ENCODE data around the gene STK26.
"Not testable (repeated sequence)": the region's sequence is repeated elsewhere in the genome, so short reads cannot be mapped to it uniquely, and the experiment has no call there.

Gene STK26

DNA sequence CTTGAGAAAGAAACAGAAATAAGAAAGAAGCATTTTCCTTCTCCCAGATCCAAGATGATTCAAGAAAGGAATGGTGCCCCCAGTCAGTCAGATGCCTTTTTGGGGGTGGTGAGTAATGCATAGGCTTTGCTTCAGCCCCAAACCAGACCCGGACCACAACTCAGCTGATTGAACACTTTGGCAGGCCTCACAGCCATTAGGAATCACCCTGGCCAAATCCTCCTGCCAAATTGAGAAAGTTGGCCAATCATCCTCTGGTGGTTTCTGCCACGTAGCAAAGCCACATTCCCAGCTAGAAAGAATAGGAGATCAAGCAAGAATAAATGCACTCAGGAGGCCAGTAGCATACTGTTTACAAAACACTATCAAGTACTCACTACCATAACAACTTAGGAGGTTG, 71.1 kb downstream of the STK26 start:
- no peak for DNase-seq

DNA sequence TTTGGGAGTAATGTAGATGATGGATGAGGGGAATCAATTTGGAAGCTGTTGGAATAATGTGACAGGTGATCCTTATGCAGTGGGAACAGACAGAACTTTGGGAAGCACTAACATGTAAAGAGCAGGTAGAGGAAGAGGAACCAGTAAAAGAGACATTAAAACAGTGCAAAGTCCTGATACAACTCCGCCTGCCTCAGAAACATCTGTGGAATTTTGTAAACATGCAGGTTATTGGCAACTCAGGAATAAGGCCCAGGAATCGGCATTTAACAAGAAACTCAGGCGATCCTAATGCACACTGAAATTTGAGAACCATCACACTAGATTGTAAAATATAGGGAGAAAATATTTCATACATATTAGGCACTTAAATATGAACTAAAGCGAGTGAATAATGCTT, 75.6 kb downstream of the STK26 start:
- not testable (repeated sequence) for DNase-seq

DNA sequence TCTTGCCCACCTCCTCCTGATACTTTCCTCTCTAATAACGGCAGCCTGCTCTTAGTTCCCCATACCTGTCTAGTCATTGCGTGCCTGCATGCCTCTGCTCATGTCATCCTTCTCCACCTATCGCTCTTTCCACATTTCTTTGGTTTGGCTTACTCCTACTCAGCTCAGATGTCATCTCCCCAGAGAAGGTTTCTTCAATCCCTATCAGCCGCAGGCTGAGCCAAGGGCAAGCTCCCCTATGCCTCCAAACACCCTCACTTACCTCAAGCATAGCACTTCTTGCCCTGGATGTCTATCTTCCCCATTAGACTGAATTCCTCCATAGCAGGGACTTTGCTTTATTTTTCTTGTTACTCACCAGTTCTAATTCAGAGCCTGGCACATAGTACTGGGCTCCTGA, 78.1 kb downstream of the STK26 start:
- no peak for DNase-seq

DNA sequence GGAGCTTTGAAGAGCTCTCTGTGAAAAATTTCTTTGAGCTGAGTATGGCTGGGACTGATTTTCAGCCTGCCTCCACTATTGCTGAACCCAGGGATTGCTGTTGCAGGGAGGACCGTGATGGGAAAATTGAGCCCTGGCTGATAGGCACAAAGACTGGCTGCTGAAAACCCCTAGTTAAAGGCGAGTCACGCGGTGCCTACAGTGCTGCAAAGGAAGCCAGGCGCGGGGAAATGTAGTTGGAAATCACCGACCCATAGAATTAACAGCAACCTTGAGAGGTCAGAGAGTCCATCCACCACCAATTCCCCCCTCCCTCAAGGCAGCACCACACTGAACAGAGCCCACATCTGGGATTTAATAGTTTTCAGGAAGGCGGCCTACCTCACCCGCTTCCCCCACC, 78.7 kb downstream of the STK26 start:
- DNase-seq: no peak

DNA sequence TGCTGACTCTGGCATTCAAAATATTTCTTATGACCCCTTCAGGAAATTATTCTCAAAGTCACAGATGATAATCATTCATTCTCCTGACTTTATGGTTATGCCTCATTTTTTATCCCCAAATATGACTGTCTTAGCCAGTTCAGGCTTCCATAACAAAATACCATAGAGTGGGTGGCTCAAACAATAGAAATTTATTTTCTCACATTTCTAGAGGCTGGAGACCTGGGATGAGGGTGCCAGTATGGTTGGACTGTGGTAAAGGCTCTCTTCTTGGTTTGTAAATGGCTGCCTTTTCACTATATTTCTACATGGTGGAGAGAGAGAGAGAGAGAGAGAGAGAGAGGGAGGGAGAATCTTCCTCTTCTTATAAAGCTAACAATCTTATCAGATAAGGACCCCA, 84.2 kb downstream of the STK26 start:
- no peak for DNase-seq

DNA sequence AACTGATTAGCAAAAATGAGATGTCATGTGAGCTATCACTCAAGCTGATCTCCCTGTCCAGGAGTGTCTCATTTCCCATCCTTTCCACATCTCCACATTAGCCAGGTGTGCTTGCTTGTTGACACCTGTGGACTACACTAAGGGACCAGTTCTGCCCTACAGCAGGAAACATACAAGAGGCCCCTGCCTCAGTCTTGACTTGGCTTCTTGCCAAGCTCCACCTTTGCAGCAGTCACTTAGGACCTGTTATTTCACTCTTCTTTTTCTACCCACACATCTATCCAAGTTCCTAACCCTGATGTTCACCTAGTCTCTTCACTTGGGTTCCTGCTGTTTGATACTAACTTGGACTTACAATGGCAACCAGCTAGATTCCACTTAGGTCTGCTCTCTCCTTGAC, 91.5 kb downstream of the STK26 start:
- no peak for DNase-seq

DNA sequence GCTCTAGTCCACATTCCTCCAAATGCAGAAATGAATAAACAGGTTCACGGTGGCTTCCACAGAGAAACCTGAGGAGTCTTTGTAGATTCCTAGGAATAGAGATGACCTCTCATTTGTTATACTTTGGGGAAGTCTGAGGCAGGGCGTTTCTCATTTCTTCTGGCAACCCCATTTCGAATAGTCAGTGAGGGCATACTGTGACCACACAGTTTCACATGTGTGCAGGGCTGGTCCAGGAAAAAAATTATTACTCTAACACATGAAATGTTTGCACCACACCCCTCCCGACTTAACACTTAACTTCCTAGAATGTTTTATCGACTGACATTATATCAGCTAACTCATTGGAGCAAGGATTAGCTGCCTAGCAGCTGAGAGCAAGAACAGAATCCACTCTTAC, 92.7 kb downstream of the STK26 start:
- no peak for DNase-seq

DNA sequence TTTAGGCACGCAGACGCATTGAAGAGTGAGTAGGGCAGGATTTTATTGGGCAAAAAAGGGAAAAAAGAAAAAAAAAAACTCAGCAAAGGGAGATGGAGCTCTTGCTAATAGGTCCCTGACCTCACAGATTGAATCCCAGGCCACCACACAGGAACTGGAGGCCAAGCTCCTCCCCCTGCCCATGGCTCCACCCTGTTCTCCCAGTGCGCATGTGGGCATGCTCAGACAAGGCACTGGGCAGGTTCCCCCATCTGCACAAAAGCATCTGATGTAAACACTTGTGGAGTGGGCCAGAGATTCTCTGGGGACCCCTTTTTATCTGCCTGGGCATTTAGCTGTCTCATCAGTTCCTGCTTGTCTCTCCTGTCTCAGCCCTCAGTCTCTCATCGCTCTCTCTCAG, 95.3 kb downstream of the STK26 start:
- DNase-seq: no peak

DNA sequence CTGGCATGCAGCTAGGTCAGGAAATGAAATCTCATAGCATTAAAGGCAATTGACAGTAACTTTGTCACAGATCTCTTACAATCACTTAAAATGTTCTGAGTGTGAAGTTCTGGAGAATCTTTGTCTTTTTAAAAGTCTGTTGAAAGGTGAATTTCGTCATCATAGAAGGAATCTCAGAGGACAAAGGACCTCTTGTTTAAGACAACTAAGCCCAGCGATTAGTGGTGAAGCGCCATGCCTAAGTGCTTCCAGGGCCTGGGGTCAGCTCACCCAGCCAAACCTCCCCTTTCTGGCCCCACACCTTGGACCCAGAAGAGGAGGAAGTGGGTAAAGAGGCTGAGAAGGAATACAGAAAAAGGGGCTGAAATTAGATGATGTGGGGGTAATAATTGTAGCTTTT, 96.2 kb downstream of the STK26 start:
- no peak for DNase-seq

DNA sequence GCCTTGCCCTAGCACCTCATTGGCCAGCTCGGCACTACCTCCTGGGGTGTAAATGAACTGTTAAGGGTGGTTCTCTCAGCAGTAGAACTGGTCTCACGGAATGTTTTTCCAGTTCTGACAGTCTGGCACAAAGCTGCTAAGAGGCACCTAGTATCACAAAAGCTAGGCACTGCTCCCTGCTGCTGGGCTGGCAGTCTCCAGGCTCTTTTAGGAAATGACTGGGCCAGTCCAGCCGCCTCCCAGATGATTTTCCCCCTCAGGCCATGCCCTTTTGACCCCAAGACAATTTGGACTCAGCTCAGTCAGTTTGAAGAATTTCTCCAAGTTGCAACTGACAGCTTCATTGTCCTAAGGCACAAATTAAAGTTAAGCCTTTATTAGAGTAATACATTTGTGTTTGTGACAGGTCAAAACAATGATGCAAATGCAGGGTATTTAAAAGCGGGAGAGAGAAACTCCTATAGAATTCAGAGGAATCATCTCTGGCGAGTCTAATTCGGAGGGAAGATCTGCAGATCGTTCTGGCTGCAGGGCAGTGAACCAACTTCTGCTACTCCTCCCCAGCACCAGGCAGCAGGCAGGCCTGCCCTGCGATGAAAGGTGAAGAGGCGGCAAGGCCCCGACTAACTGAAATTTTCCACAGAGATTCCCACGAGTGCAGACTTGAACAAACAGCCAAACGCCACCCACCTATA, 96.9 kb downstream of the STK26 start:
- no peak for DNase-seq

DNA sequence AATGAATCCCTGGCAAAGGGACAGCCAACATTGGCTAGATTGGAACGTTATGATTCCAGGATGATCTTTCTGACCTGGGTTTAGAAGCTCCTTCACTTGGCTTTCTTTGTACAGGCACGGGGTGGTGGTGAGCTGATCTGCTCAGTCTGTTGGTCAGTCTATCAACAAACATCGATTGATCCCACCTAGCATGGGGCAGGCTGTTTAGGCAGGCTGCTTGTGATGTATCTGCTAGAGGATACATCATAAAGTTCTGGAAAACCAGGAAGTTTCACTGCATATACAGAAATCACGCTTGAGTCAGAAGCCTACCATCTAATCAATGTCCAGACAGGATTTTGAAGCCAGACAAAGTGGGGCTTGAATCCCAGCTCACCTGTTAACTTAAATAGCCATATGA, 97.8 kb downstream of the STK26 start:
- no peak for DNase-seq

Measured in C1 segment of cervical spinal cord (tissue), 14 donors.